Smooth muscle cell (in vitro differentiated cells): ENCODE measurements around the gene FBXW11. TPM values are rescaled to one million over a fixed set of nuclear protein-coding genes. Genes with fewer than 3 reads are reported as not detected.

Experiments used
- DNase-seq: peaks from one replicate; lab custom pipeline; 2025; ENCODE audit not compliant: unreplicated experiment; lab: John Stamatoyannopoulos, UW
- H2AFZ ChIP-seq: fragments of 200-600 bp; sonication (generic); 2 replicates; pipeline ENCODE4 v1.6.0; 2016; ENCODE audit warnings: antibody characterized with exemption, low read depth, mild to moderate bottlenecking
- H3F3A ChIP-seq: fragments of 200-600 bp; sonication (generic); 2 replicates; pipeline ENCODE4 v1.6.0; 2017; ENCODE audit warnings: antibody characterized with exemption, low read depth
- H3K27ac ChIP-seq: fragments of 200-600 bp; sonication (generic); 2 replicates; pipeline ENCODE4 v1.5.1; 2016; ENCODE audit warnings: low read depth, mild to moderate bottlenecking
- H3K27me3 ChIP-seq: fragments of 200-600 bp; sonication (generic); 2 replicates; pipeline ENCODE4 v1.6.1; 2016; ENCODE audit warnings: low read depth, mild to moderate bottlenecking
- H3K36me3 ChIP-seq: fragments of 200-600 bp; sonication (generic); 2 replicates; pipeline ENCODE4 v1.5.1; 2016; ENCODE audit warnings: low read depth
- H3K4me1 ChIP-seq: fragments of 200-600 bp; sonication (generic); 2 replicates; pipeline ENCODE4 v1.5.1; 2016; ENCODE audit warnings: low read depth
- H3K4me2 ChIP-seq: fragments of 200-600 bp; sonication (generic); 2 replicates; pipeline ENCODE4 v1.6.0; 2016; ENCODE audit warnings: mild to moderate bottlenecking
- H3K4me3 ChIP-seq: fragments of 200-600 bp; sonication (generic); 2 replicates; pipeline ENCODE4 v1.5.1; 2016; ENCODE audit warnings: mild to moderate bottlenecking
- H3K79me2 ChIP-seq: fragments of 200-600 bp; sonication (generic); 2 replicates; pipeline ENCODE4 v1.6.0; 2016; ENCODE audit warnings: low read depth, mild to moderate bottlenecking
- H3K9ac ChIP-seq: fragments of 200-600 bp; sonication (generic); 2 replicates; pipeline ENCODE4 v1.6.0; 2016; ENCODE audit warnings: low read depth
- H3K9me3 ChIP-seq: fragments of 200-600 bp; sonication (generic); replicated peaks from 2 replicates; pipeline ENCODE4 v1.5.1; 2016; ENCODE audit warnings: low read depth
- H4K20me1 ChIP-seq: fragments of 200-600 bp; sonication (generic); 2 replicates; pipeline ENCODE4 v1.6.0; 2016; ENCODE audit warnings: low read depth
- WGBS: methylation state at CpG from one replicate; pipeline ENCODE4 v1.1.7; 2016; ENCODE audit warnings: low lambda C conversion rate; 5-methylcytosine and 5-hydroxymethylcytosine counted together
- polyA plus RNA-seq: library from polyadenylated mRNA; unstranded; fragments of >200 nt; fragmentation: Nextera tagmentation; extraction: Ambion mirVana; gene quantifications from 2 replicates; pipeline ENCODE4 v1.2.1, GENCODE V29; 2016
- total RNA-seq: library from RNA; depleted of rRNA; stranded (reverse); fragments of >200 nt; gene quantifications from 2 replicates; pipeline ENCODE4 v1.2.3, GENCODE V29; 2014
- TF ChIP-seq, protein P1 (sequence below): fragments of 200-600 bp; sonication (generic); IDR thresholded peaks from 2 replicates; pipeline ENCODE4 v1.5.1; 2017; ENCODE audit warnings: borderline replicate concordance, mild to moderate bottlenecking, antibody characterized with exemption; ENCODE audit not compliant: insufficient read depth, poor library complexity, severe bottlenecking

FBXW11 gene
- total RNA-seq (83.0 and 83.7 TPM in 2 replicates), polyA plus RNA-seq (27.4 and 30.6 TPM in 2 replicates)

- Histone ChIP-seq H2AFZ (peak within 1 kb of the TSS; percentile 96), H3K36me3 (no peaks in the 10 kb centered on the region), H4K20me1 (peaks cover 41% of the 10 kb centered on the region), H3K9ac (peak within 1 kb of the TSS; percentile 94), H3K27ac (peak within 1 kb of the TSS; percentile 95), H3K79me2 (peaks cover 48% of the 10 kb centered on the region), H3K9me3 (no peaks in the 10 kb centered on the region), H3F3A (peaks cover 19% of the 10 kb centered on the region), H3K4me2 (peak within 1 kb of the TSS; percentile 92), H3K27me3 (no peaks in the 10 kb centered on the region), H3K4me3 (peak within 1 kb of the TSS; percentile 91), H3K4me1 (peaks cover 45% of the 10 kb centered on the region)
- under 1% methylated on average over 60 of the region's 81 CpGs for WGBS
- DNase-seq, result peak; percentile 98
- TF ChIP-seq, protein P1, sequence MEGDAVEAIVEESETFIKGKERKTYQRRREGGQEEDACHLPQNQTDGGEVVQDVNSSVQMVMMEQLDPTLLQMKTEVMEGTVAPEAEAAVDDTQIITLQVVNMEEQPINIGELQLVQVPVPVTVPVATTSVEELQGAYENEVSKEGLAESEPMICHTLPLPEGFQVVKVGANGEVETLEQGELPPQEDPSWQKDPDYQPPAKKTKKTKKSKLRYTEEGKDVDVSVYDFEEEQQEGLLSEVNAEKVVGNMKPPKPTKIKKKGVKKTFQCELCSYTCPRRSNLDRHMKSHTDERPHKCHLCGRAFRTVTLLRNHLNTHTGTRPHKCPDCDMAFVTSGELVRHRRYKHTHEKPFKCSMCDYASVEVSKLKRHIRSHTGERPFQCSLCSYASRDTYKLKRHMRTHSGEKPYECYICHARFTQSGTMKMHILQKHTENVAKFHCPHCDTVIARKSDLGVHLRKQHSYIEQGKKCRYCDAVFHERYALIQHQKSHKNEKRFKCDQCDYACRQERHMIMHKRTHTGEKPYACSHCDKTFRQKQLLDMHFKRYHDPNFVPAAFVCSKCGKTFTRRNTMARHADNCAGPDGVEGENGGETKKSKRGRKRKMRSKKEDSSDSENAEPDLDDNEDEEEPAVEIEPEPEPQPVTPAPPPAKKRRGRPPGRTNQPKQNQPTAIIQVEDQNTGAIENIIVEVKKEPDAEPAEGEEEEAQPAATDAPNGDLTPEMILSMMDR, result no peak
These were observed at the start of gene FBXW11 for GRCh38 chr5:172006321-172007174. FBXW11 (minus strand) TSS chr5:172006638; CDS start chr5:172006502, 136 bp downstream.

- 98% methylated on average over 3 of the region's 3 CpGs for WGBS
- H3K4me2 ChIP-seq, result no peak overlapping the region
- TF ChIP-seq, protein P1, result no peak
- H3K36me3 ChIP-seq, result no peaks in the 10 kb centered on the region
- no peaks in the 10 kb centered on the region for H3K9me3 ChIP-seq
- no peaks in the 10 kb centered on the region for H4K20me1 ChIP-seq
- H3K27ac ChIP-seq, result no peak overlapping the region
- no peaks in the 10 kb centered on the region for H3K4me1 ChIP-seq
- H2AFZ ChIP-seq, result no peak overlapping the region
- no peaks in the 10 kb centered on the region for H3F3A ChIP-seq
- no peak overlapping the region for H3K4me3 ChIP-seq
- H3K27me3 ChIP-seq, result no peaks in the 10 kb centered on the region
- DNase-seq, result no peak
- H3K79me2 ChIP-seq, result no peaks in the 10 kb centered on the region
- no peak overlapping the region for H3K9ac ChIP-seq
These were observed 49.6 kb upstream of the FBXW11 start for GRCh38 chr5:172055996-172056395.

DNA sequence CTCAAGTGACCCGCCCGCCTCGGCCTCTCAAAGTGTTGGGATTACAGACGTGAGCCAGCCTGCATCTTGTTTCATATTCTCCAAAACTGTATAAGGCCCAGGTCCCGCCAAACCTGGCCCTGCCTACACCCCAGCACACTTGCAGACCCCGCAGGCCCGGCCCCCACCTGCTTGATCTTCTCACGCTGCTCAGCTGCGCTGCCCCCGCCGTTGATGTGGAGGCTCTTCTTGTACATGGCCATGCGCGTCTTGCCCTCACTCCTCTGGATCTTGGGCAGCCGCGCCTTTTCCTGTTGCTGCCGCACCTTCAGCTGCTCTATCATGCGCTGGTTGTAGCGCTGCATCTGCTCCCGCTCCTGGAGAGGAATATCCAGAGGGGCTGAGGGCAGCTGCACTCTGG lies 49.0 kb upstream of the FBXW11 start:
- H4K20me1 ChIP-seq, result no peaks in the 10 kb centered on the region
- H3K36me3 ChIP-seq, result no peaks in the 10 kb centered on the region
- no peak overlapping the region for H3K27ac ChIP-seq
- H3K4me3 ChIP-seq, result no peak overlapping the region
- no peaks in the 10 kb centered on the region for H3F3A ChIP-seq
- no peak overlapping the region for H3K9ac ChIP-seq
- no peak for DNase-seq
- no peak overlapping the region for H2AFZ ChIP-seq
- no peaks in the 10 kb centered on the region for H3K79me2 ChIP-seq
- TF ChIP-seq, protein P1, result no peak
- 98% methylated on average over 19 of the region's 19 CpGs for WGBS
- H3K4me1 ChIP-seq, result no peaks in the 10 kb centered on the region
- no peaks in the 10 kb centered on the region for H3K27me3 ChIP-seq
- no peaks in the 10 kb centered on the region for H3K9me3 ChIP-seq
- H3K4me2 ChIP-seq, result no peak overlapping the region
